Uterus (tissue), 2 donors: ENCODE data around the gene NELFB.

ENCODE experiments used
- CTCF ChIP-seq, 4 experiments: fragments of 200-600 bp in 2 of 4; fragments of 450-650 bp in 2 of 4; sonication (generic) in 2 of 4; IDR thresholded peaks; one replicate each; pipeline ENCODE4 v1.5.1; 2016 to 2019; ENCODE audit warnings: antibody characterized with exemption in 4 of 4, mild to moderate bottlenecking in 2 of 4, moderate library complexity in 1 of 4
- POLR2A ChIP-seq, 2 donors: fragments of 450-650 bp; IDR thresholded peaks; one replicate each; pipeline ENCODE4 v1.6.1; 2016; ENCODE audit warnings: antibody characterized with exemption in 2 of 2, mild to moderate bottlenecking in 1 of 2, moderate library complexity in 1 of 2

- TF ChIP-seq CTCF (IDR thresholded peaks at IDR 0.05) (no peak), POLR2A (IDR thresholded peaks at IDR 0.05) (no peak)
Measured at GRCh38 chr9:137234055-137234697, 21.0 kb upstream of the NELFB start.
